Lower leg skin (tissue), 3 donors: ENCODE data around the gene CCDC183.

Experiments used
- POLR2A ChIP-seq, 2 donors: fragments of 450-650 bp; IDR thresholded peaks; one replicate each; pipeline ENCODE4 v1.6.1; 2016 to 2017; ENCODE audit warnings: antibody characterized with exemption in 2 of 2, mild to moderate bottlenecking in 1 of 2, moderate library complexity in 1 of 2
- TF ChIP-seq, protein P1 (sequence below), 3 donors: fragments of 450-650 bp; IDR thresholded peaks; one replicate each; pipeline ENCODE4 v1.5.1; 2016; ENCODE audit warnings: antibody characterized with exemption in 3 of 3, mild to moderate bottlenecking in 3 of 3, moderate library complexity in 2 of 3

DNA sequence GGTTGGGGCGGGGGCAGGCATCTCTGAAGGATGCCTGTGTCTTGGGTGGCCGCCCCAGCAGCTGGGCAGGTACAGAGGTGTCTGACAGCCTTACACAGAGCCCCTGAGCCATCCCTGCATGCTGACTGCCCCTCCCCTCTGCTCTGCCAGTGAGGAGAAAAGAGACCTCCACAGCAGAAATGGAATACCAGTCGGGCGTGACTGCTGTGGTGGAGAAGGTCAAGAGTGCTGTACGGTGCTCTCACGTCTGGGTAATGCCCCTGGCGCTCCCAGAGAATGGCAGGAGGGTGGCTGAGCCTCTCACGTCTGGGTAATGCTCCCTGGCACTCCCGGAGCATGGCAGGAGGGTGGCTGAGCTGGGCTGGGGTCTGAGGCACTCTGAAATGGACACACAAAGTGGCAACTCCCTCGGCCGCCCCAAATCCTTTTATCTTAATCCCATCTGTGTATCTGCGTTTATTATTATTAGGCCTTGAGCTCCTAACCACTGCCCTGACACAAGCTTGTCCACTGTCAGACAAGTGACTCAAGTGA, 9.1 kb downstream of the CCDC183 start:
- TF ChIP-seq, protein P1, sequence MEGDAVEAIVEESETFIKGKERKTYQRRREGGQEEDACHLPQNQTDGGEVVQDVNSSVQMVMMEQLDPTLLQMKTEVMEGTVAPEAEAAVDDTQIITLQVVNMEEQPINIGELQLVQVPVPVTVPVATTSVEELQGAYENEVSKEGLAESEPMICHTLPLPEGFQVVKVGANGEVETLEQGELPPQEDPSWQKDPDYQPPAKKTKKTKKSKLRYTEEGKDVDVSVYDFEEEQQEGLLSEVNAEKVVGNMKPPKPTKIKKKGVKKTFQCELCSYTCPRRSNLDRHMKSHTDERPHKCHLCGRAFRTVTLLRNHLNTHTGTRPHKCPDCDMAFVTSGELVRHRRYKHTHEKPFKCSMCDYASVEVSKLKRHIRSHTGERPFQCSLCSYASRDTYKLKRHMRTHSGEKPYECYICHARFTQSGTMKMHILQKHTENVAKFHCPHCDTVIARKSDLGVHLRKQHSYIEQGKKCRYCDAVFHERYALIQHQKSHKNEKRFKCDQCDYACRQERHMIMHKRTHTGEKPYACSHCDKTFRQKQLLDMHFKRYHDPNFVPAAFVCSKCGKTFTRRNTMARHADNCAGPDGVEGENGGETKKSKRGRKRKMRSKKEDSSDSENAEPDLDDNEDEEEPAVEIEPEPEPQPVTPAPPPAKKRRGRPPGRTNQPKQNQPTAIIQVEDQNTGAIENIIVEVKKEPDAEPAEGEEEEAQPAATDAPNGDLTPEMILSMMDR (IDR thresholded peaks at IDR 0.05), result no peak
- TF ChIP-seq POLR2A (IDR thresholded peaks at IDR 0.05), result no peak
